Smooth muscle cell of the pulmonary artery (primary cell): ENCODE data around the gene PLA2G7. TPM values are rescaled to one million over a fixed set of nuclear protein-coding genes. Genes with fewer than 3 reads are reported as not detected.

ENCODE experiments used
- total RNA-seq: library from RNA; depleted of rRNA; stranded (reverse); fragments of >200 nt; gene quantifications from 2 replicates; pipeline ENCODE4 v1.2.3, GENCODE V29; 2014

The PLA2G7 gene
- not detected in 2 replicates for total RNA-seq

DNA sequence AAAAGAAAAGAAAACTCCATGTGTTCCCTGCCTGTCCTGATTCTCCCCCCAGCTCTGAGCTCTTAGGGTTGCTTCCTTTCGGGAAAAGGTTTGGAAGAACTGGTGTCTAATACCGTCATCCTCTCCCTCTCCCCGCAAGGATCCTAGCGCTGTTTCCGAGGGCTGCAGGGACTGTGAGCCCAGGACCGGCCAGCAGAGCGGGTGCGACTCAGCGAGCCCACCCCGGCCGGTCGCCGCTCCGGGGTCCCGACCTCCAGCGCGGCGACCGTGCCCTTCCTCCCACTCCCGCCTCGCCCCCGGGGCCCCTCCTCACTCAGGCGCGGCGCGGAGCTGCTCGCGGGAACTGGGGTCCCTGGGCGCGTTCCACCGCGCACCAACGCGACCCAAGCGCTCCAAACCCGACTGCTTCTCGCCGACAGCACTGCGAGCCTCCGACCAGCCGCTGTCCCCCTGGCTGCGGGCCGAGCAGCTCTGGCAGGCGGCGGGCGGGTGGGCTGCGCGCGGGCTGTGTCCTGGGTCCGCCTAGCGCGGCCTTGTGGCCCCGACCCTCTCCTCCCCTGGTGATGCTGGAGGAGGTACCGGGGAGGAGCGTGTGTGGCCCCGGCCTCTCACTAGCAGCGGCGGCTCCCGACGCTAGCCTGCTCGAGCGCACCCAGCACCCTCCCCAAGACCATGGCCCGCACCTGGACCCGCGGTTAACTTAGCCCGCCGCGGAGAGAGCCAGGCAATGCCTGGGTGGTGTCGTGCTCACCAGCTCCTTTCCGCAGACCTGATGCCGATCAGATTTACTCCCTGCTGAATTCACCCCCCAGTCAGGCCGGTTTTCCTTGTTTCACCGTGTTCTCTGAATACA lies at the start of gene PLA2G7:
Gene PLA2G7 (minus strand): TSS at position 509 of the 853 bp plus-strand sequence. CDS start 12,484 bp downstream, outside the sequence.

DNA sequence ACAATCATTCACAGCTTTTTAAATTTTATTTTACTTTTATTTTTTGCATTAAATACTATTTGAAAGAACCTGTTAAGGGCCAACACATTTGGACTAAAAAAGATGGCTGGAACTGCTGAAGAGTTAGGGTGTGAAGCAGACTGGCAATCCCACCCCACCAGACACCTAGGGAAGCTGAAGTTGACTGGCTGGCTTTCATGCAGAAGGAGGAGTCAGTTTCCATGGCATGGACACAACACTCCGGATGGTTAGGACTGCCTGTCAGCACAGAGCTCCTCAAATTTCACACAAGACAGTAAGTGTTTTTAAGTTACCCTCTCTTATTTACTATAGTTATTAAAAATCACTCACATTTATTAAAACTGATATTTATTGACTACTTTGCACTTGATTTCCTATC lies 11.5 kb upstream of the PLA2G7 start, which contains the start of gene ANKRD66:
Gene ANKRD66 (plus strand): TSS at position 238 of the 400 bp plus-strand sequence. CDS start 5,016 bp downstream, outside the sequence.

DNA sequence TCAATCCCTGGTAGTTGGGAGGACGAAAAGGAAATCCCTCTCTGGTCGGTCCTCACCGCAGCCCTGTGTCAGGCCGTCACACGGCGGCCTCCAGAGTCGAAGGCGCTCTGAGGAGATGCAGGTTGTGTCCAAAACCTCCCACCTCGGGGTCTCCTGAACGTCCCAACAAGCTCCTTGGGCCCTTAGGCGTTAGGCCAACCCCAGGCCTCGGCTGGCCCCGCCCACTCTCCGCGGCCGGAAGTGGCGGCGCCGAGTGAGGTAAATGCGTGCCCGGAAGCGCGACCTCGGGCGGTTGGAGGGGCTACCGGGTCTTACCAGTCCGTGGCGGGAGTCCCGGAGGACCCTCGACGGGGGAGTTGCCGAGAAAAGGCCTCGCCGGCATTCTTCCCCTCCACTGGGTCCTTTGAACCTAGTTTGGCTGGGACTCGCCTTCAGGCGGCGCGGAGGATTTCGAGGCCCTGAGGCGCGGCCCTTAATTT lies 47.5 kb downstream of the PLA2G7 start, which contains the start of gene TDRD6:
Gene TDRD6 (plus strand): TSS at position 267 of the 479 bp plus-strand sequence. CDS start 244 bp downstream, outside the sequence.

Other genes with a start within 250 kb of the PLA2G7 start
- 0.30 and 2.3 TPM in 2 replicates for gene RCAN2, start 243.9 kb downstream of the PLA2G7 start, total RNA-seq
- gene CYP39A1, start 82.6 kb downstream of the PLA2G7 start, total RNA-seq = 0.07 and 0.78 TPM in 2 replicates
- gene SLC25A27, start 82.4 kb downstream of the PLA2G7 start, total RNA-seq = 5.0 and 7.0 TPM in 2 replicates
- 0.13 and 0.26 TPM in 2 replicates for gene TDRD6, start 47.5 kb downstream of the PLA2G7 start, total RNA-seq
- not detected in 2 replicates for gene ANKRD66, start 11.6 kb upstream of the PLA2G7 start, total RNA-seq
- gene MEP1A, start 58.0 kb upstream of the PLA2G7 start, total RNA-seq = not detected in 2 replicates
- gene ADGRF5, start 186.6 kb upstream of the PLA2G7 start, total RNA-seq = 5.5 and 39.0 TPM in 2 replicates